Glomerular visceral epithelial cell (primary cell): ENCODE measurements around the gene POLR3C.

Experiments
- DNase-seq: peaks from one replicate; pipeline ENCODE4 v3.0.0-alpha.2; 2016; ENCODE audit errors: extremely low spot score

Gene POLR3C

GRCh38 chr1:145871994-145872924, 48.3 kb downstream of the POLR3C start:
- peak; percentile 13 for DNase-seq

GRCh38 chr1:145874646-145875045, 50.6 kb downstream of the POLR3C start:
- no peak for DNase-seq

- DNase-seq = peak; percentile 11
Observed at GRCh38 chr1:145877923-145878486, 54.0 kb downstream of the POLR3C start.

GRCh38 chr1:145878724-145879123, 54.7 kb downstream of the POLR3C start:
- no peak for DNase-seq

GRCh38 chr1:145879775-145880174, 55.8 kb downstream of the POLR3C start:
- no peak for DNase-seq

- no peak for DNase-seq
Observed at GRCh38 chr1:145884675-145885074, 60.7 kb downstream of the POLR3C start.

- DNase-seq = peak; percentile 59
Observed at GRCh38 chr1:145885738-145886287, 61.8 kb downstream of the POLR3C start, which contains the start of gene ANKRD35. Gene ANKRD35 (minus strand): TSS chr1:145885866. CDS start chr1:145885758, 108 bp downstream.

GRCh38 chr1:145886390-145886789, 62.4 kb downstream of the POLR3C start:
- DNase-seq = no peak

- no peak for DNase-seq
Observed at GRCh38 chr1:145886816-145887215, 62.8 kb downstream of the POLR3C start.

GRCh38 chr1:145887631-145888030, 63.6 kb downstream of the POLR3C start:
- DNase-seq = peak; percentile 66

GRCh38 chr1:145889722-145890121, 65.7 kb downstream of the POLR3C start:
- DNase-seq = no peak

GRCh38 chr1:145891143-145891542, 67.1 kb downstream of the POLR3C start:
- DNase-seq = peak; percentile 46

GRCh38 chr1:145891587-145892485, 67.8 kb downstream of the POLR3C start:
- peak; percentile 100 for DNase-seq

- no peak for DNase-seq
Observed at GRCh38 chr1:145892486-145893087, 68.6 kb downstream of the POLR3C start.

- DNase-seq = no peak
Observed at GRCh38 chr1:145893306-145894055, 69.5 kb downstream of the POLR3C start.
